A673 (cell line): Measurements from ENCODE around the gene USO1. TPM values are rescaled to one million over a fixed set of nuclear protein-coding genes. Genes with fewer than 3 reads are reported as not detected.
"Not testable (repeated sequence)": the region's sequence is repeated elsewhere in the genome, so short reads cannot be mapped to it uniquely, and the experiment has no call there.

Experiments used
- BruUV-seq: library from RNA; stranded (reverse); fragments of 400-500 nt; replicated peaks from 2 replicates; lab custom pipeline; 2021; lab: Mats Ljungman, UMichigan
- CTCF ChIA-PET: fragments of 300-600 bp; sonication (Branson Sonifier 250); formaldehyde crosslinking; loops from one replicate; lab custom pipeline; 2022; ENCODE audit warnings: antibody characterized with exemption; lab: Charles Lee
- POLR2A ChIA-PET: fragments of 300-600 bp; sonication (Branson Sonifier 250); formaldehyde crosslinking; loops from one replicate; lab custom pipeline; 2022; ENCODE audit warnings: antibody characterized with exemption; ENCODE audit not compliant: low non-redundant PET; lab: Charles Lee
- DNase-seq: peaks from one replicate; pipeline ENCODE4 v3.0.0-alpha.2; 2015; ENCODE audit warnings: low spot score
- H3K27ac ChIP-seq: fragments of 200-600 bp; sonication (generic); 2 replicates; pipeline ENCODE4 v1.5.1; 2016; ENCODE audit warnings: mixed run types, low read depth, mild to moderate bottlenecking, mixed read lengths, antibody characterized with exemption, low read length; ENCODE audit not compliant: poor library complexity, severe bottlenecking
- H3K27me3 ChIP-seq: fragments of 200-600 bp; sonication (generic); replicated peaks from 2 replicates; pipeline ENCODE4 v1.6.1; 2017; ENCODE audit warnings: mixed run types, low read depth, mild to moderate bottlenecking, mixed read lengths, antibody characterized with exemption, low read length; ENCODE audit not compliant: insufficient read depth, poor library complexity
- H3K36me3 ChIP-seq: fragments of 200-600 bp; sonication (generic); 2 replicates; pipeline ENCODE4 v1.6.1; 2016; ENCODE audit warnings: mixed run types, mild to moderate bottlenecking, mixed read lengths, antibody characterized with exemption, low read length; ENCODE audit not compliant: insufficient read depth, poor library complexity, severe bottlenecking
- H3K4me1 ChIP-seq: fragments of 200-600 bp; sonication (generic); 2 replicates; pipeline ENCODE4 v1.6.1; 2017; ENCODE audit warnings: mixed run types, mild to moderate bottlenecking, mixed read lengths, antibody characterized with exemption, low read length; ENCODE audit not compliant: insufficient read depth, poor library complexity, severe bottlenecking
- H3K4me3 ChIP-seq: fragments of 200-600 bp; sonication (generic); 2 replicates; pipeline ENCODE4 v1.5.1; 2016; ENCODE audit warnings: low read depth, mixed run types, mild to moderate bottlenecking, mixed read lengths, low read length; ENCODE audit not compliant: poor library complexity, severe bottlenecking
- H3K9me3 ChIP-seq: fragments of 200-600 bp; sonication (generic); 2 replicates; pipeline ENCODE4 v1.6.1; 2016; ENCODE audit warnings: mixed run types, low read depth, mild to moderate bottlenecking, mixed read lengths, antibody characterized with exemption, low read length; ENCODE audit not compliant: poor library complexity, severe bottlenecking
- EZH2 ChIP-seq: fragments of 200-600 bp; sonication (generic); IDR thresholded peaks from 2 replicates; pipeline ENCODE4 v1.6.1; 2017; ENCODE audit warnings: borderline replicate concordance, low read depth, mild to moderate bottlenecking, mixed read lengths, antibody characterized with exemption, low read length; ENCODE audit not compliant: poor library complexity, severe bottlenecking
- intact Hi-C: fragments of 100-400 bp; cut with micrococcal nuclease; formaldehyde crosslinking; loops from one replicate; pipeline ENCODE4 v1.10.0; 2022; ENCODE audit not compliant: unreplicated experiment
- total RNA-seq: library from RNA; stranded (reverse); gene quantifications from 2 replicates; pipeline ENCODE4 v1.2.3, GENCODE V29; 2021
- TF ChIP-seq, protein P1 (sequence below): fragments of 300-800, 200-600 bp; sonication (generic); conservative IDR thresholded peaks from 2 replicates; pipeline ENCODE4 v1.5.1; 2017; ENCODE audit warnings: low read depth, mild to moderate bottlenecking, antibody characterized with exemption, low read length, moderate library complexity, mixed read lengths

Gene USO1
- total RNA-seq, 1 experiment from 2014 or later = 35.6 TPM

DNA sequence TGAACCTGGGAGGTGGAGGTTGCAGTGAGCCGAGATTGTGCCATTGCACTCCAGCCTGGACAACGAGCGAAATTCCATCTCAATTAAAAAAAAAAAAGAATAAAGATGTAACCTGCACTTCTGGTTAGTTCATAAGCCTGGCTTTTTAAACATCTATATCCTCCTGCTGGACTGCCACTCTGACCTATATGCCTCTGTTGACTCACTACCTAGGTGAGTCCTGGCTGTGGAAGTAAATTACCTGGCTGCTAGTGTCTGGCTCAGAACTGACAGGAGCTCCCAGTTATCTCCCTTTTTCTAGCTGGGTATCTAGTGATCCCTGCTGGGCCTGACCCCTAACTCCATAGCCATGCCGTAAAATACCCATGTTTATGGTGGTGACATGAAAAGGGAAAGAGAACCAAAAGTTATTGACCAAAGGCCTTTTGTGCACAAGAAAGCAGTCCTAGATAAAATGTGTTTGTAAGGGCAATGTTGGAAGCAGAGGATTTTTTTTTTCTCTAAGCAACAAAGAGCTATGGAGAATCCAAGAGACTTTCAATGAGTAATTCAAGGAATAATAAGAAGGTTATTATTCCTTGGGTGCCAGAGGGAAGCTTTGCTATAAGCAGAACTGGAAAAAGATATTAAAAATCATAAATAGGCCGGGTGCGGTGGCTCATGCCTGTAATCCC lies 40.8 kb upstream of the USO1 start:
- POLR2A ChIA-PET = no interaction called here
- H3K27me3 ChIP-seq = no peaks in the 10 kb centered on the region
- CTCF ChIA-PET = no interaction called here
- BruUV-seq = no TSS peak
- DNase-seq = no peak
- H3K4me3 ChIP-seq = no peak overlapping the region
- no peaks in the 10 kb centered on the region for H3K4me1 ChIP-seq
- no peak for TF ChIP-seq EZH2
- H3K36me3 ChIP-seq = no peaks in the 10 kb centered on the region
- H3K27ac ChIP-seq = no peak overlapping the region
- no peaks in the 10 kb centered on the region for H3K9me3 ChIP-seq
- intact Hi-C loops = no loop called here

DNA sequence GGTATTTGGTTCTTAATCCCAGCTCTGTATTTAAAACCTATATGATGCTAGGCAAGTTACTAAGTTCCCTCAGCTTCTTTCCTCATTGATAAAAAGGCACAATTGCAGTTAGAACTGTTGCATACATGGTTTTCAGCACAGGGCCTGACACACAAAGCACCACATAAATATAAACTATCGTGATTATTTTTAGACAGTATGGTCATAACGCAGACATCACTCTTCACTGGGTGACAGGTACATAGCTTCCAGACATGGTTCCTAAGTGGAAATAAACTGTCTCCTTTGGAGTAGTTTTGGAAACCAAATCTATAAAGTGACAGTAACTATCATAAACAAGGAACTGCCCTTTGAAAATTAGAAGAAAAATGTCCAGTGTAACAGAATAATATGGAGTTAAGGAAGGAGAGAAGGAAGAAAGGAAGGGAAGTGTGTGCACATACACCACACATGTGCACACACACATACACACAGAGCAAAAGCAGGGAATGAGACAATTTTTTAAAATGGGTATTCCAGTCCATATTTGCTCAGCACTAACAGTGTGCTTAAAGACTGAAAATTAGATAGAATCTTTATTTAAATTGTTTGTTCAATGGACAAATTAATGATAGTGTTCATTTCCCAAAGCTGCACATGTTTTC lies 38.7 kb upstream of the USO1 start:
- H3K27ac ChIP-seq = no peak overlapping the region
- ChIA-PET POLR2A (no interaction called here), CTCF (no interaction called here)
- H3K9me3 ChIP-seq = no peaks in the 10 kb centered on the region
- intact Hi-C loops = no loop called here
- no peak overlapping the region for H3K4me3 ChIP-seq
- no peak for DNase-seq
- H3K36me3 ChIP-seq = no peaks in the 10 kb centered on the region
- BruUV-seq = no TSS peak
- H3K4me1 ChIP-seq = no peaks in the 10 kb centered on the region
- TF ChIP-seq, protein P1, sequence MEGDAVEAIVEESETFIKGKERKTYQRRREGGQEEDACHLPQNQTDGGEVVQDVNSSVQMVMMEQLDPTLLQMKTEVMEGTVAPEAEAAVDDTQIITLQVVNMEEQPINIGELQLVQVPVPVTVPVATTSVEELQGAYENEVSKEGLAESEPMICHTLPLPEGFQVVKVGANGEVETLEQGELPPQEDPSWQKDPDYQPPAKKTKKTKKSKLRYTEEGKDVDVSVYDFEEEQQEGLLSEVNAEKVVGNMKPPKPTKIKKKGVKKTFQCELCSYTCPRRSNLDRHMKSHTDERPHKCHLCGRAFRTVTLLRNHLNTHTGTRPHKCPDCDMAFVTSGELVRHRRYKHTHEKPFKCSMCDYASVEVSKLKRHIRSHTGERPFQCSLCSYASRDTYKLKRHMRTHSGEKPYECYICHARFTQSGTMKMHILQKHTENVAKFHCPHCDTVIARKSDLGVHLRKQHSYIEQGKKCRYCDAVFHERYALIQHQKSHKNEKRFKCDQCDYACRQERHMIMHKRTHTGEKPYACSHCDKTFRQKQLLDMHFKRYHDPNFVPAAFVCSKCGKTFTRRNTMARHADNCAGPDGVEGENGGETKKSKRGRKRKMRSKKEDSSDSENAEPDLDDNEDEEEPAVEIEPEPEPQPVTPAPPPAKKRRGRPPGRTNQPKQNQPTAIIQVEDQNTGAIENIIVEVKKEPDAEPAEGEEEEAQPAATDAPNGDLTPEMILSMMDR = no peak
- H3K27me3 ChIP-seq = no peaks in the 10 kb centered on the region

DNA sequence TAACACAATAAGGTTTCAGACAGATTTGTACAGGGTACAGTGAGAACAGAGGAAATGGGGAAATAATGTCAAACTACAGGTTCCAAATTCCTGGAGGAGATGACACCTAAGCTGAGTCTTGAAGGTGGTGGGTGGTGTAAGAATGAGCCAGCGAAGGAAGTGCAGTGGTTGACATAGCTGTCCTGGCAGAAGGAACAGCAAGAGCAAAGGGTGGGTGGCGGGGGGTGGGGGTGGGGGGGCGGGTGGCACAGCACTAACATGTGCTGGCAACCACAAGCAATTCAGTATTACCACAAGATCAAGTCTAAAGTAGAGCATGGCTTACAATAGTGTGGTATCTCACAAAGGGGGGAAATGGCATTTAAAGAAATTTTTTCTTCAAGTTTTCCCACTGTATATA lies 38.0 kb upstream of the USO1 start:
- TF ChIP-seq, protein P1 = no peak
- TF ChIP-seq EZH2 = no peak
- no peaks in the 10 kb centered on the region for H3K36me3 ChIP-seq
- no TSS peak for BruUV-seq
- no peak overlapping the region for H3K4me3 ChIP-seq
- ChIA-PET POLR2A (no interaction called here), CTCF (no interaction called here)
- no peaks in the 10 kb centered on the region for H3K27me3 ChIP-seq
- H3K9me3 ChIP-seq = no peaks in the 10 kb centered on the region
- no peak overlapping the region for H3K27ac ChIP-seq
- intact Hi-C loops = no loop called here
- DNase-seq = no peak
- H3K4me1 ChIP-seq = no peaks in the 10 kb centered on the region

DNA sequence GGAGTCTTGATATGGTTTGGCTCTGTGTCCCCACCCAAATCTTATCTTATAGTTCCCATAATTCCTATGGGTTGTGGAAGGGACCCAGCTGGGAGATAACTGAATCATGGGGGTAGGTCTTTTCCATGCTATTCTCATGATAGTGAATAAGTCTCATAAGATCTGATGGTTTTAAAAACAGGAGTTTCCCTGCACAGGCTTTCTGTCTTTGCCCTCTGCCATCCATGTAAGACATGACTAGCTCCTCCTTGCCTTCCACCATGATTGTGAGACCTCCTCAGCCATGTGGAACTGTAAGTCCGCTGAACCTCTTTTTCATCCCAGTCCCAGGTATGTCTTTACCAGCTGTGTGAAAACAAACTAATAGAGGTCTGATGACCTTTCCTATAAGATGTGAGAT lies 37.3 kb upstream of the USO1 start:
- H3K36me3 ChIP-seq, H3K9me3 ChIP-seq, CTCF ChIA-PET, H3K4me3 ChIP-seq, BruUV-seq, POLR2A ChIA-PET, H3K27ac ChIP-seq, DNase-seq, H3K4me1 ChIP-seq, intact Hi-C loops, H3K27me3 ChIP-seq: not testable (repeated sequence)

DNA sequence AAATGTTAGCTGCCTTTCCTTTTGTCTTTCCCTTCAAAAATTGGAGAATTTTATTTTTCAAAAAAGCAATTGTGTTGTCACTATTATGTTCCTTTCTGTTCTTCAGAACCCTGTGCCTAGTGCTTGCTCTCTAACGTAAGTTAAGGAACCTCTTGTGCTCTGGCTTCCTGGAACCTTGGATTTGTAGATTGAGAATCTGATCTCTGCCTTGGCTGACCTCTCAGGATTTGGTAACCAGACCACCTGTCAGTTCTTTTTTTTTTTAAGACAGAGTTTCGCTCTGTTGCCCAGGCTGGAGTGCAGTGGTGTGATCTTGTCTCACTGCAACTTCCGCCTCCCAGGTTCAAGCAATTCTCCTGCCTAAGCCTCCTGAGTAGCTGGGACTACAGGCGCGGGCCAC lies 32.3 kb upstream of the USO1 start:
- H3K4me3 ChIP-seq, POLR2A ChIA-PET: not testable (repeated sequence)

More for the DNA sequence above, 32.3 kb upstream of the USO1 start:
- CTCF ChIA-PET, BruUV-seq, H3K27me3 ChIP-seq, H3K27ac ChIP-seq, H3K9me3 ChIP-seq, intact Hi-C loops, H3K36me3 ChIP-seq, DNase-seq, H3K4me1 ChIP-seq: not testable (repeated sequence)
